ENCODE measurements around the gene CACNG7.
A peak's percentile ranks its signal among the peaks of the same experiment; 100 is the strongest.

Gene CACNG7

DNA sequence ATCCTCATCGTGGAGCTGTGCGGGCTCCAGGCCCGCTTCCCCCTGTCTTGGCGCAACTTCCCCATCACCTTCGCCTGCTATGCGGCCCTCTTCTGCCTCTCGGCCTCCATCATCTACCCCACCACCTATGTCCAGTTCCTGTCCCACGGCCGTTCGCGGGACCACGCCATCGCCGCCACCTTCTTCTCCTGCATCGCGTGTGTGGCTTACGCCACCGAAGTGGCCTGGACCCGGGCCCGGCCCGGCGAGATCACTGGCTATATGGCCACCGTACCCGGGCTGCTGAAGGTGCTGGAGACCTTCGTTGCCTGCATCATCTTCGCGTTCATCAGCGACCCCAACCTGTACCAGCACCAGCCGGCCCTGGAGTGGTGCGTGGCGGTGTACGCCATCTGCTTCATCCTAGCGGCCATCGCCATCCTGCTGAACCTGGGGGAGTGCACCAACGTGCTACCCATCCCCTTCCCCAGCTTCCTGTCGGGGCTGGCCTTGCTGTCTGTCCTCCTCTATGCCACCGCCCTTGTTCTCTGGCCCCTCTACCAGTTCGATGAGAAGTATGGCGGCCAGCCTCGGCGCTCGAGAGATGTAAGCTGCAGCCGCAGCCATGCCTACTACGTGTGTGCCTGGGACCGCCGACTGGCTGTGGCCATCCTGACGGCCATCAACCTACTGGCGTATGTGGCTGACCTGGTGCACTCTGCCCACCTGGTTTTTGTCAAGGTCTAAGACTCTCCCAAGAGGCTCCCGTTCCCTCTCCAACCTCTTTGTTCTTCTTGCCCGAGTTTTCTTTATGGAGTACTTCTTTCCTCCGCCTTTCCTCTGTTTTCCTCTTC is 35.1 kb upstream of the CACNG7 start:
- TF ChIP-seq, protein P1, sequence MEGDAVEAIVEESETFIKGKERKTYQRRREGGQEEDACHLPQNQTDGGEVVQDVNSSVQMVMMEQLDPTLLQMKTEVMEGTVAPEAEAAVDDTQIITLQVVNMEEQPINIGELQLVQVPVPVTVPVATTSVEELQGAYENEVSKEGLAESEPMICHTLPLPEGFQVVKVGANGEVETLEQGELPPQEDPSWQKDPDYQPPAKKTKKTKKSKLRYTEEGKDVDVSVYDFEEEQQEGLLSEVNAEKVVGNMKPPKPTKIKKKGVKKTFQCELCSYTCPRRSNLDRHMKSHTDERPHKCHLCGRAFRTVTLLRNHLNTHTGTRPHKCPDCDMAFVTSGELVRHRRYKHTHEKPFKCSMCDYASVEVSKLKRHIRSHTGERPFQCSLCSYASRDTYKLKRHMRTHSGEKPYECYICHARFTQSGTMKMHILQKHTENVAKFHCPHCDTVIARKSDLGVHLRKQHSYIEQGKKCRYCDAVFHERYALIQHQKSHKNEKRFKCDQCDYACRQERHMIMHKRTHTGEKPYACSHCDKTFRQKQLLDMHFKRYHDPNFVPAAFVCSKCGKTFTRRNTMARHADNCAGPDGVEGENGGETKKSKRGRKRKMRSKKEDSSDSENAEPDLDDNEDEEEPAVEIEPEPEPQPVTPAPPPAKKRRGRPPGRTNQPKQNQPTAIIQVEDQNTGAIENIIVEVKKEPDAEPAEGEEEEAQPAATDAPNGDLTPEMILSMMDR (IDR thresholded peaks at IDR 0.05; ENCODE audit: low read depth, low read length, missing control alignments) = no peak

DNA sequence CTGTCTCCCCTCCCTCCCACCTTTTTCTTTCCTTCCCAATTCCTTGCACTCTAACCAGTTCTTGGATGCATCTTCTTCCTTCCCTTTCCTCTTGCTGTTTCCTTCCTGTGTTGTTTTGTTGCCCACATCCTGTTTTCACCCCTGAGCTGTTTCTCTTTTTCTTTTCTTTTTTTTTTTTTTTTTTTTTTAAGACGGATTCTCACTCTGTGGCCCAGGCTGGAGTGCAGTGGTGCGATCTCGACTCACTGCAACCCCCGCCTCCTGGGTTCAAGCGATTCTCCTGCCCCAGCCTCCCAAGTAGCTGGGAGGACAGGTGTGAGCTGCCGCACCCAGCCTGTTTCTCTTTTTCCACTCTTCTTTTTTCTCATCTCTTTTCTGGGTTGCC is 34.5 kb upstream of the CACNG7 start:
- TF ChIP-seq, protein P1 (IDR thresholded peaks at IDR 0.05; ENCODE audit: low read depth, low read length, missing control alignments) = no peak

More for the DNA sequence above, 35.1 kb upstream of the CACNG7 start:
- no peak for DNase-seq (ENCODE audit: extremely low read depth, low read depth)
- no peak overlapping the region for H3K4me3 ChIP-seq (replicated peaks; ENCODE audit: low read depth, low read length)

DNA sequence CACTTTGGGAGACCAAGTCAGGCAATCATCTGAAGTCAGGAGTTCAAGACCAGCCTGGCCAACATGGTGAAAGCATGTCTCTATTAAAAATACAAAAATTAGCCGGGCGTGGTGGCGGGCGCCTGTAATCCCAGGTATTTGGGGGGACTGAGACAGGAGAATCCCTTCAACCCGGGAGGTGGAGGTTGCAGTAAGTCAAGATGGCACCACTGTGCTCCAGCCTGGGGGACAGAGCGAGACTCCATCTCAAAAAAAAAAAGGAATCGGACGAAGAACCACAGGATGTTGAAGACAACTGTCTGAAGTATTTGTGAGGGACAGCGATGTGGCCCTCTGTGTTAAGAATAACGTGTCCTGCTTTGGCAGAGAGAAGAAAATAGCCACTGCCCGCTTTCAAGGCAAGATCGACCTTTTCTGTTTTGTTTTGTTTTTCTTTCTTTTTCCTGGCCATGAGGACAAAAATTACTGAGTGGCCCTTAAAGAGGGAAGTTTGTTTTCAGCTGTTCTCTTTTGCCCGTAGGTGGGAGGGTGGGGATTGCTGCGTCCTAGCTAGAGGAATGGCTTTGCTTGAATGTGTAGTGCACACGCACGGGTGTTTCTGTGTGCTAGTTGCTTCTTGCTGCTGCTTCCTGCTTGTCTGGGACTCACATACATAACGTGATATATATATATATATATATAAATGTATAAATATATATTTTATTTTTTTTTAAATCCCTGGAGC is 33.3 kb upstream of the CACNG7 start:
- DNase-seq (ENCODE audit: extremely low read depth, low read depth) = no peak
- H3K4me3 ChIP-seq (replicated peaks; ENCODE audit: low read depth, low read length) = no peak overlapping the region
- TF ChIP-seq, protein P1 (IDR thresholded peaks at IDR 0.05; ENCODE audit: low read depth, low read length, missing control alignments) = no peak

More for the DNA sequence above, 34.5 kb upstream of the CACNG7 start:
- DNase-seq (ENCODE audit: extremely low read depth, low read depth) = no peak
- H3K4me3 ChIP-seq (replicated peaks; ENCODE audit: low read depth, low read length) = no peak overlapping the region

DNA sequence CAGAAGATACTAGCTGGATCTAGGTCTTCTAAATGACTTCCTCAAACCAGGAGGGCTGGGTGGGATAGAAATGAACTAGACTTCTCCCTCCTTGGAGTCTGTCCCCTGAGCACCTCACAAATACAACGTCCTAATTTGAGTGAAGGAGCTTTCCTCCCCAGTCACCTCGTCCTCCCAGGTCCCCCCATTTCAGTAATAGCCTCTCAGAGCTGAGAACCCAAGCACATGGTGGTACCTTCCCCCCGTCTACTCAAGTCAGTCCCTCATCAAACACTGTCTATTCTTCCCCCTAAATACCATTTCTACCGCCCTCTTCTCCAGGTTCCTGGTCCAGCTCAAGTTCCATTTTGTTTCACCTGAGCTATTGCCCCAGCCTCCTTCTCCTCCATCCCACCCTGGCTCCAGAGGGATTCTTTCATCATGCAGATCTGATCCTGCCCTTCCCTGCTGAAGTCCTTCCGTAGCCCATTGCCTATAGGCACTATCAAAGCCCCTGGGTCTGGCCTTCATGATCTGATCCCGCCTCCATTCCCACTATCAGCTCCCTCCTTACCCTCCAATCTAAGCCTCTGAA is 32.3 kb upstream of the CACNG7 start:
- DNase-seq (ENCODE audit: extremely low read depth, low read depth) = no peak
- H3K4me3 ChIP-seq (replicated peaks; ENCODE audit: low read depth, low read length) = no peak overlapping the region
- TF ChIP-seq, protein P1 (IDR thresholded peaks at IDR 0.05; ENCODE audit: low read depth, low read length, missing control alignments) = no peak

DNA sequence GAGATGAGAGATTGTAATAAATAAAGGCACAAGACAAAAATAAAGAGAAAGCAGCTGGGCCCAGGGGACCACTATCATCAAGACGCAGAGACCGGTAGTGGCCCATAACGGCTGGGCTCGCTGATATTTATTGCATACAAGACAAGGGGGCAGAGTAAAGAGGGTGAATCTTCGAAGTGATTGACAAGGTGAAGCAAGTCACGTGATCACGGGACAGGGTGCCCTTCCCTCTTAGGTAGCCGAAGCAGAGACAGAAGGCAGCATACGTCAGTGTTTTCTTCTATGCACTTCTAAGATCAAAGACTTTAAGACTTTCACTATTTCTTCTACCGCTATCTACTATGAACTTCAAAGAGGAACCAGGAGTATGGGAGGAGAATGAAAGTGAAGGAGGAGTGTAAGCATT is 31.7 kb upstream of the CACNG7 start:
- TF ChIP-seq, protein P1 (IDR thresholded peaks at IDR 0.05; ENCODE audit: low read depth, low read length, missing control alignments) = no peak
- no peak for DNase-seq (ENCODE audit: extremely low read depth, low read depth)
- no peak overlapping the region for H3K4me3 ChIP-seq (replicated peaks; ENCODE audit: low read depth, low read length)

DNA sequence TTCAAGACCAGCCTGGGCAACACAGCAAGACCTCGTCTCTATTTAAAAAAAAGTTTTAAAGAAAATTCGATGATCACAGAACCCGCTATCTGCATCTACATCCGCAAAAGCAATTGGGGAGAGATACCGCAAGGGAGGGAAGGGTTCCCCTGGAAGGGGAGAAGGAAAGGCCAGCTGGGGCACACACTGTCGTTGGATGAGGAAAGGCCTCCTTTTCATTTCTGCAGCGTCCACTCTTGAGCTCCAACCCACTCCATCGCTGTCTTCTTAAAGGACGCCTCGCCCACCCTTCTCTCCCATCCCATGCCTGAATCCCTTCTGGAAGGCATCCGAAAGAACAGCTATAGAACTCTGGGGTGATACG is 30.3 kb upstream of the CACNG7 start:
- DNase-seq (ENCODE audit: extremely low read depth, low read depth) = no peak
- H3K4me3 ChIP-seq (replicated peaks; ENCODE audit: low read depth, low read length) = peak overlapping the region; percentile 54
- TF ChIP-seq, protein P1 (IDR thresholded peaks at IDR 0.05; ENCODE audit: low read depth, low read length, missing control alignments) = no peak

All from HFF-Myc (cell line).